Glutamatergic neuron (in vitro differentiated cells): Measurements from ENCODE around the gene PGD. TPM values are rescaled to one million over a fixed set of nuclear protein-coding genes. Genes with fewer than 3 reads are reported as not detected.
A peak's percentile ranks its signal among the peaks of the same experiment; 100 is the strongest.

Source experiments
- DNase-seq: peaks from one replicate; pipeline ENCODE4 v3.0.0; 2022
- H3K27ac Mint-ChIP-seq: one replicate; pipeline ENCODE4 v1.8.0; 2020; ENCODE audit warnings: mild to moderate bottlenecking, mixed read lengths, inconsistent platforms; ENCODE audit not compliant: unreplicated experiment
- H3K27me3 Mint-ChIP-seq: one replicate; pipeline ENCODE4 v1.8.0; 2020; ENCODE audit warnings: mild to moderate bottlenecking, moderate library complexity, mixed read lengths, inconsistent platforms; ENCODE audit not compliant: unreplicated experiment
- H3K36me3 Mint-ChIP-seq: one replicate; pipeline ENCODE4 v1.8.0; 2020; ENCODE audit warnings: mild to moderate bottlenecking, mixed read lengths, inconsistent platforms; ENCODE audit not compliant: unreplicated experiment
- H3K4me1 Mint-ChIP-seq: one replicate; pipeline ENCODE4 v1.8.0; 2020; ENCODE audit warnings: mild to moderate bottlenecking, low read depth, mixed read lengths, inconsistent platforms; ENCODE audit not compliant: unreplicated experiment
- H3K4me3 Mint-ChIP-seq: one replicate; pipeline ENCODE4 v1.8.0; 2020; ENCODE audit warnings: mild to moderate bottlenecking, mixed read lengths, inconsistent platforms; ENCODE audit not compliant: unreplicated experiment
- H3K9me3 Mint-ChIP-seq: one replicate; pipeline ENCODE4 v1.8.0; 2020; ENCODE audit warnings: mild to moderate bottlenecking, moderate library complexity, mixed read lengths, inconsistent platforms; ENCODE audit not compliant: unreplicated experiment
- CTCF ChIP-seq: fragments of 200-600 bp; sonication (generic); IDR thresholded peaks from one replicate; pipeline ENCODE4 v1.5.0; 2021; ENCODE audit not compliant: partially characterized antibody, unreplicated experiment
- total RNA-seq: library from RNA; stranded (reverse); fragmentation: NEBNext Ultra II Directional; extraction: Animal tissue kit (Norgen Biotek cat#: 25700); gene quantifications from one replicate; pipeline ENCODE4 v1.2.1, GENCODE V29; 2021; ENCODE audit not compliant: unreplicated experiment

PGD gene
- total RNA-seq, 1 donor from 2014 or later = 304 TPM

- DNase-seq = no peak
- H3K4me1 Mint-ChIP-seq = peaks cover 8% of the 10 kb centered on the region
- TF ChIP-seq CTCF = no peak
- no peak overlapping the region for H3K27ac Mint-ChIP-seq
- H3K4me3 Mint-ChIP-seq = no peak overlapping the region
- peaks cover 5% of the 10 kb centered on the region for H3K27me3 Mint-ChIP-seq
- peaks cover 8% of the 10 kb centered on the region for H3K36me3 Mint-ChIP-seq
- peaks cover 17% of the 10 kb centered on the region for H3K9me3 Mint-ChIP-seq
Observed at GRCh38 chr1:10379676-10380075, 19.2 kb upstream of the PGD start.

- DNase-seq = no peak
- Mint-ChIP-seq H3K9me3 (peaks cover 23% of the 10 kb centered on the region), H3K27ac (no peak overlapping the region), H3K4me1 (peaks cover 12% of the 10 kb centered on the region), H3K27me3 (peaks cover 9% of the 10 kb centered on the region), H3K36me3 (peaks cover 8% of the 10 kb centered on the region), H3K4me3 (no peak overlapping the region)
- TF ChIP-seq CTCF = no peak
Observed at GRCh38 chr1:10380594-10381275, 18.1 kb upstream of the PGD start.

- peaks cover 18% of the 10 kb centered on the region for H3K4me1 Mint-ChIP-seq
- peak overlapping the region; percentile 11 for H3K27ac Mint-ChIP-seq
- H3K9me3 Mint-ChIP-seq = peaks cover 18% of the 10 kb centered on the region
- no peak overlapping the region for H3K4me3 Mint-ChIP-seq
- no peak for TF ChIP-seq CTCF
- peaks cover 13% of the 10 kb centered on the region for H3K27me3 Mint-ChIP-seq
- peaks cover 8% of the 10 kb centered on the region for H3K36me3 Mint-ChIP-seq
- no peak for DNase-seq
Observed at GRCh38 chr1:10383630-10384029, 15.2 kb upstream of the PGD start.

- Mint-ChIP-seq H3K9me3 (peaks cover 16% of the 10 kb centered on the region), H3K4me3 (no peak overlapping the region), H3K27ac (peak overlapping the region; percentile 8), H3K4me1 (peaks cover 18% of the 10 kb centered on the region), H3K27me3 (peaks cover 13% of the 10 kb centered on the region), H3K36me3 (peaks cover 8% of the 10 kb centered on the region)
- TF ChIP-seq CTCF = no peak
- no peak for DNase-seq
Observed at GRCh38 chr1:10384219-10384618, 14.6 kb upstream of the PGD start.
